SKM-1 treated with dmso at 0.1 percent for 144 hours (cell line): ENCODE data around the gene RUSC1.
"Not testable (repeated sequence)": the region's sequence is repeated elsewhere in the genome, so short reads cannot be mapped to it uniquely, and the experiment has no call there.

Experiments
- DNase-seq: peaks from one replicate; lab custom pipeline; 2025; ENCODE audit not compliant: unreplicated experiment; lab: John Stamatoyannopoulos, UW

RUSC1 gene

GRCh38 chr1:155320661-155321617, at the start of gene RUSC1:
TSS of gene RUSC1 (plus strand) at chr1:155320894. CDS start at chr1:155321774, 880 bp downstream.
- no peak for DNase-seq

DNA sequence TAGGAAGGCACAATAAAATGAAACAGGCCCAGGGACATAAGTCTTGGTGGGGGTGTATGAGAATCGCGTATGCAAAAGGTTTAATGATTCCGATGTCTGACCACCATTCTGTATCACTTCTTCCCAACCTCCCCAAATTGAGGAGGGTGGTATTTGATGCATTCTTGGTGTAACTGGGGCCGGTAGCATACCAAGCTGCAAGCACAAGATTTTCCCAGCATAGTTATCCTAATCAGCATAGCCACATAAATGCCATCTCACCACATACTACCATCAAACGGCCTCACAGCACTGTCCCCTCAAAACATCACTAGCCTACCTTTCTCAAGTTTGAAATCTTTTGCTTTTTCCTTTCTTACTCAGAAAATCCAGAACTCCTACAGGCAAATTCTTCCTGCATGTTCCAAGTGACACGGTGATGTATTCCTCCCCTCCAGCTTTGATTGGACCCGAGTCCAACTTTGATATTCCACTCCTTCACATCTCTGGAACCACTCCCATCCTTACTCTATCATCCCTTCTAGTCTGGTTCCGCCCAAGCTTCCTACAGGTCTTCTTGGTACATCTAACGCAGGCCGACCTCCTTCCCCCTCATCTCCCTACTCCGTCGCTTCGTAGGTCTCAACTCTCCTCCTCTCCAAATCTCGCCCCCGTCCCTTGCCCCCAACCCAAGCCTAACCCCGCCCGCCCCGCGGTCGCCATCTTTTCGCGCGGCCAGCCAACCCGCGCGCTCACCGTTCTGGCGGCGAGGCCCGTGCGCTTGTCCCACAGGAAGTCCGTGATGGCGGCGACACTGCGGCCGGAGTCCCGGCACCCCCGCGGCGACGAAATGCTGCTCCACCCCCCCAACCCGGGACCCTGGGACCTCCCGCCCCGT, 48.0 kb upstream of the RUSC1 start:
- DNase-seq: no peak

GRCh38 chr1:155273343-155274245, 47.1 kb upstream of the RUSC1 start, which contains the start of gene CLK2:
TSS of gene CLK2 (minus strand) at chr1:155273504. CDS start at chr1:155270977, 2,527 bp downstream.
- peak; percentile 98 for DNase-seq

DNA sequence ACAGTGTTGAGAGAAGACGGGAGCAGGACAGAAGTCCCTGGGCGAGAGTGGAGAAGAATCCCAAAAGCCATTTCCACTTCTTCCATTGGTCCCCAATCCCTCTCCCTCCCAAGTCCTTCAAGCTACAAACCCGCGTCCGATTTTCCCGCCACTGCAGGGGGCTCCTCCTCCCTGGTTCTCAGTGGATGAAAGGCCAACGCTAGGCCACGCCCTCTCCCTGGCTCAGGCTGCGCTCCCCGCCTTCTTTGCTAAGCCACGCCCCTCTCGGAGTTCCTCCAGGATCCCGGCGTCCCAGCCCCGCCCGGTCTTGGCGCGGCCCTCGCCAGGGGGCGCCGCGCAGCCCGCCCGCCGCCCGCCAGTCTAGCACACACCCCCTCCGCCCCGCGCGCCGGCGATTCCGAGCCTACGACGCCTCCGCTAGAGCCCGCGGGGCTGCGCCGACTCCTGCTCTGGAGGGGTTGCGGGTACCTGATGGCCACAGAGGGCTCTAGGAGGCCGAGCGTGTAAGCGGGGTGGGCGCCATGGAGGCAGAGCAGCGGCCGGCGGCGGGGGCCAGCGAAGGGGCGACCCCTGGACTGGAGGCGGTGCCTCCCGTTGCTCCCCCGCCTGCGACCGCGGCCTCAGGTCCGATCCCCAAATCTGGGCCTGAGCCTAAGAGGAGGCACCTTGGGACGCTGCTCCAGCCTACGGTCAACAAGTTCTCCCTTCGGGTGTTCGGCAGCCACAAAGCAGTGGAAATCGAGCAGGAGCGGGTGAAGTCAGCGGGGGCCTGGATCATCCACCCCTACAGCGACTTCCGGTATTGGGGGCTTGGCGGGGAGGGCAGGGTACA, 43.4 kb upstream of the RUSC1 start, which contains the start of gene HCN3:
TSS of gene HCN3 (plus strand) at position 394 of the 832 bp plus-strand sequence. CDS start at position 522, 128 bp downstream.
- DNase-seq: peak; percentile 98

DNA sequence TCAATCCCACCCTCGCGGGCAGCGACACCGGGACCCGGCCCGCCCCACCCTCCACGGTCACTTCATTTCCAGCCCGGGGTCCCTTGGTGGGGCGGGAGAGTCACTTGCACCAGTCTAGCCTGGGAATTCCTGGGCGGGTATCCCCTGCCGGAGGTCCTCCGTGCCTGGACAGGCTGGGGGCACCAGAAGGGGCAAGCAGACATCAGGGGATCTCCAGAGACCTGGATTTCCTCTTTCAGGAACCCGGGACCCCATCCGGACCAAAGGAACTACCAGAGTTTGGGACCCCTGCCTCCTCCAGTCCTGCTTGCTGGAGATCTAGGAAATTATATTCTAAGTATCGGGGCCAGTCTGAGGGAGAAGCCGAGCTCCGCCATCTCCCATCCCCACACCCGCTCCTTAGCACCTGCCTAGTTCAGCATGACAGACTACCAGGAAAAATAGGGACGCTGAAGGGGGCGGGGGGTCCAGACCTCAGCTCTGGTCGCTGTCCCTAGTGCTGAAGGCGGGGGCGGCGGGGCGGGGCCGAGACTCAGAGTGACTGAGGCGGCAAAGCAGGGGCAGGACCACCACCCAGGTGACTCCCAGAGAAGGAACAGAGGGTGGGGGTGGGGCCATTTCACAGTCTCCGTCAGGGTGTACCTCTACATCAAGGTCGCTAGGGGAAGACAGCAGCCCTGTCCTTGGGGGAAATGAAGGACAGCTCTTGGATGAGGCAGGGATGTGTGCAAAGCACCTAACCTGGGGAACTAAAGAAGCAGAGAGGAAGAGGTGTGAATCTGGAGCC, 42.6 kb upstream of the RUSC1 start:
- DNase-seq: peak; percentile 74

DNA sequence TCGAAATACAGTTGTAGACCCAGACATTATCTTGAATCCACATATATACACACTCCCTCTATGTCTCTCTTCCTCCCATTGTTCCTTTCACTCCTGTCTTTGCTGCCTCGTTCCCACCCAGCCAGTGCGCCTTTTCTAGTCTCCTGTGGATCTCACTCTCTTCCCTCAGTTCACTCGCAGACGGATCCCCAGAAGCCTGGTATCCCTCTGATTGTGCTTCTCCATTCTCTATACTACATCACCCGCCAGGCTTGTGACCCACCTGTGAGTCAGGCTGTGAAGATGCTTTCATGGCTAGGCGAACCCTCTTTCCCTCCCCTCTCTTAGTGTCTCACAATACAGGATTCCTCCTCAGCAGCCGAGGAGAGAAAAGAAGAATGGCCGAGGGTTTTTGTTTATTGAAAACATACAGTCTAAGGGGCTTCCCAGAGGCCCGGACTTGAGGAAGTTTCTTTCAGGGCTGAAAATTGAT, 42.0 kb upstream of the RUSC1 start:
- DNase-seq: no peak

DNA sequence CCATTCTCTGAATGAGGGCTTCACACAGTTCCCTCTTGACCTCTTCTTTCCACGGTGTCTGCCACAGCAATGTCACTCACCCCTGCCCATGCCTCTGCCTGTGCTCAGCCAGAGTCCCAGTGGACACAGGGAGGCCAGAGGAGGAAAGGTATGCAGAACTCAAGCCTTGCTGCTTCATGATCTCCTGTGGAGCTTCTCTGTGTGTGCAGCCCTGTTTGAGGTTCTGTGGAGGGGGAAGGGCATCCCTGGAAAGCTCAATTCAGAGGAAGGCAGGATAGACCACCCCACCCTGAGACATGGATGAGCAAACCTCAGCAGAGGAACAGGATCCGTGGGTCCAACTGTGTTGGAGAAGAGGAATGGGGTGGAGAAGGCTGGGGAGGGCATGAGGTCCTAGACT, 41.4 kb upstream of the RUSC1 start:
- DNase-seq: no peak

GRCh38 chr1:155282488-155283091, 38.1 kb upstream of the RUSC1 start:
- DNase-seq: no peak

GRCh38 chr1:155284476-155284875, 36.2 kb upstream of the RUSC1 start:
- no peak for DNase-seq

DNA sequence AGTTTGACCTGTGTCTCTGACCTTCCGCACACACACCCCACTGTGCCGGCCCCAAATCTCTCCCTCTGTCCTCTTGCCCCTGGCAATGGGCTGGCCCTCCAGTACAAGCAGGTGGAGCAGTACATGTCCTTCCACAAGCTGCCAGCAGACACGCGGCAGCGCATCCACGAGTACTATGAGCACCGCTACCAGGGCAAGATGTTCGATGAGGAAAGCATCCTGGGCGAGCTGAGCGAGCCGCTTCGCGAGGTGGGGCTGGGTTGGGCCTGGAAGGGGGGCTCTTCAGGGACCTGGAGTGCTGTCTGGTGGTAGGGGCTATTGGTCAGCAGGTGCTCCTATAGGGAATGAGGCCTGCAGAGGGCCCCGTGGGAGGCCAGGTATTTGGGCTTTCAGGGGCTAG, 35.6 kb upstream of the RUSC1 start:
- no peak for DNase-seq

- DNase-seq: no peak
Measured at GRCh38 chr1:155285631-155286044, 35.1 kb upstream of the RUSC1 start.

DNA sequence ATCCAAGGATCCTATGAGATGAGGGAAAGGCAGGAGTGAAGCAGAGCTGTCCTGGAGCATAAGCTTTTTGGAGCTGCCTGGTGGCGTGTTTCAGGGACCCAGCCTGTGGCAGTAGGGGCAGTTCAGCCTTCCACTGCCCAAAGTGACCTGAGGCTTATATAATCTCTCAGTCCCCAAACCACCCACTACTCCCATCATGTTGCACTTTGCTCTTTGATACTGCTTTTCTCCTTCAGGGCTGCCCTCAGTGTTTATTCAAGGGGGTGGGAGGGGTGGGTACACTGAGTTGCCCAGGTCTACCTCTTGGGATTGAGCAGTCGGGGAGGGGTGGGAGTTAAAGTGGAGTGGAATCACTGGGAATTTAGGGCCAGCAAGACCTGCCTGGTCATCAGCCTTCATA, 34.1 kb upstream of the RUSC1 start:
- no peak for DNase-seq

DNA sequence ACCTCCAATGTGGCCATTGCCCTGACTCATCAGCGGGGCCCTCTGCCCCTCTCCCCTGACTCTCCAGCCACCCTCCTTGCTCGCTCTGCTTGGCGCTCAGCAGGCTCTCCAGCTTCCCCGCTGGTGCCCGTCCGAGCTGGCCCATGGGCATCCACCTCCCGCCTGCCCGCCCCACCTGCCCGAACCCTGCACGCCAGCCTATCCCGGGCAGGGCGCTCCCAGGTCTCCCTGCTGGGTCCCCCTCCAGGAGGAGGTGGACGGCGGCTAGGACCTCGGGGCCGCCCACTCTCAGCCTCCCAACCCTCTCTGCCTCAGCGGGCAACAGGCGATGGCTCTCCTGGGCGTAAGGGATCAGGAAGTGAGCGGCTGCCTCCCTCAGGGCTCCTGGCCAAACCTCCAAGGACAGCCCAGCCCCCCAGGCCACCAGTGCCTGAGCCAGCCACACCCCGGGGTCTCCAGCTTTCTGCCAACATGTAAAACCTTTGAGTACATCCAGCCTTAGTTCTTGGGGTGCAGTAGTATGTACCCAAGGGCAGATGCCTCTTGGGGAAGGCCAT, 32.6 kb upstream of the RUSC1 start:
- DNase-seq: no peak

DNA sequence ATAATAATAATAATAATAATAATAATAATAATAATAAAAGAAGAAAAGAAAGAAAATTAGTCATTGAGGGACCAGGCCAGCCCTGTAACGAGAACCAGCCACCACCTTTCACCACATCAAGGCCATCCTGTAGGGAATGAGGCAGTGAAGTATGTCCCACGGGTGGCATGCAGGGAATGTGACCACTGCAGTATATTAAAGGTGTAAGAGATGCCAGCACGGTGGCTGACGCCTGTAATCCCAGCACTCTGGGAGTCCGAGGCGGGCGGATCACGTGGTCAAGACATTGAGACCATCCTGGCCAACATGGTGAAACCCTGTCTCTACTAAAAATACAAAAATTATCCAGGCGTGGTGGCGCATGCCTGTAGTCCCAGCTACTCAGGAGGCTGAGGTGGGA, 29.7 kb upstream of the RUSC1 start:
- DNase-seq: not testable (repeated sequence)

DNA sequence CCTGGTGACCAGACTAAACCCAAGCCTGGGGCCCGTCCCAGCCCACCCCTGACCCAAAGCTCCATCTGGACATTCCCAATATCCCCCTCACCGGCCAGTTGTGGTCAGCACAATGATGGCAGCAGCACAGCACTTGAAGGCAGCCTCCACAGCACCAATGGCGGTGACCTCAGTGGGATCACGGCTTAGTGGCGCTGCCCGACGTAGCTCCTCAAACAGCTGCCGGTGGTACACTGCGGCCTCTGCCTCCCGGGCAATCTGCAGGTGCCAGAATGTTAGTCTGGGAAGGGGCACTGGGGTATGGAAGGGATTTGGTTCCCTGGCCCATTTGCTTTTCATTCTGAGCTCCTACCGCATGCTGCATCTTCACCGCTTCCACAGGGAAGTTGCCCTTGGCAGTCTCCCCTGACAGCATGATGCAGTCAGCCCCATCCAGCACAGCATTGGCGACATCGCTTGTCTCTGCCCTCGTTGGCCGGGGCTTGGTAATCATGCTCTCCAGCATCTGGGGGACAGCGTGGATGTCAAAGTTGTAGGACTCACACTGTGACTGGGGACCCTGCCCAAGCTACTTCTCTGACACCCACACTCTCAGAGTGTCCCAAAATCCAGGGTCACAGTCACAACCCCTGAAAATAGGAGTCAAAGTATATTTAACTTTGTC, 27.5 kb upstream of the RUSC1 start:
- no peak for DNase-seq

GRCh38 chr1:155294520-155295182, 26.0 kb upstream of the RUSC1 start:
- no peak for DNase-seq
